GM21381 (cell line): ENCODE measurements around the gene KLF13.

ENCODE experiments used
- ATAC-seq: cut with Tn5 transposase; IDR thresholded peaks from one replicate; pipeline ENCODE4 v1.9.1; 2021; ENCODE audit warnings: mild to moderate bottlenecking, moderate library complexity; ENCODE audit not compliant: unreplicated experiment

KLF13 gene

DNA sequence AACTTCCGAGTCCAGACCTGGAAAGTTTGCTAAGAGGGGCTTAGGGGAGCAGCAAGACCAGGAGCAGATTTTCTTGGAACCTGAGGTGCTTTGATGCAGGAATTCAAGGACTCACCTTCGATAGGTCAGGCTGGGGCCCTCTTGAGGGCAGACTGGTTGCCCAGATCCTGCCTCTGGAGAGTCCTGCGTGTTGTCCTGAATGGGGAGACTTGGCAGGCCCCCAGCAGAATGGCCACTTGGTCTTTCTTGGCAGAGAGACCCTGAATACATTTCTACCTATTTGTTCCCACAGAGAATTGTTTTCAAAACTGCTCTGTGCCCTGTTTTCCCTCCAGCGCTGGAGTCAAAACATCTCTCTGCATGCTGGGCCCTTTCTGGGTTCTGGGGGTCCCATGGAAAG lies 4.2 kb downstream of the KLF13 start:
- ATAC-seq = no peak

DNA sequence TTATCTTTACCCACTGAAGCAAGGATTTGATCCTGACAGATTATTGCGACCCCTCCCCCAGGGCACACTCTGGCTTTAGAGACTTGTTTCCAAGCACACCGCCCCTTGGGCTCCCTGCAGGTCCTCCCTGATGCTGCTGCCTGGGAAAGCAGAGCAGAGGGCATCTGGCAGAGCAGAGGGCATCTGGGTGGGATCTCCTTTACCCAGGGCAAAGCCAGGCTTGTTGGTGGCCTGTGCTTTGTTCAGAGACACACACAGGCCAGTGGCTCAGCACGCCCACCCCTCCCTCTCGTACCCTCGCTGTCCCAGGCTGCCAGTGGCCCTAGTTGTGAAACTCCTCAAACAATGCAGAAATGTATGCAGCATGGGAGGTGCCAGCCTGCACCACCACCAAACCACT lies 4.8 kb downstream of the KLF13 start:
- no peak for ATAC-seq

DNA sequence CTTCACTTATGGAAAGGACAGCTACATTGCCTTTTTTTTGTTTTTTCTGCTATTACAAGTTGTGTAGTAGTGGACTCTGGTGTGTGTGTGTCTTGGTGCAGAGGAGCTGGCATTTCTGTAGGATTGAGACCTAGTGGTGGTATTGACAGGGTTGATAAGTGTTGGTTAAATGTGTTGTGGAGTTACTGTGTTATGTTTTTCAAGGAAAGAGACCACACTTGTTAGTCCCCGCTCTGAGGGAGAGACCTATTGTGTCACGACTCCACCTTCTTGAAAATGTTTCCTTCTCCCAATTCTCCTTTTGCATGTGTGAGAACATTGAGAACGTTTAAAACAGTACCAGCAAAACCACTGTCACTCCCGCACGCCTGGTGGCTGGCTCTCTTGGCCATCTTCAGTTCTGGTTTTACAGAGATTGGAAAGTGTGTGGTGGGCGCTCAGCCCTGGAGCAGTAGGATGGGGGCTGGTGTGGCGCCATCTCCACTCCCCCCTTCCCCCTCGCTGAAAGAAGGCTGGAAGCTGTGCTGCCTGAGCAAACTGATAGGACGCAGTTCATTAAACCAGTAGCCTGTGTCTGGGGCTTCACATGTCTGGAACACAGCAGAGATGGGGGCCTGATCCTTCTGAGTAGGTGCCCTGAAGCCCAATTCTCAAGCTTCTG lies 5.5 kb downstream of the KLF13 start:
- no peak for ATAC-seq

GRCh38 chr15:31332681-31333071 lies 6.0 kb downstream of the KLF13 start:
- ATAC-seq = no peak

- no peak for ATAC-seq
Measured at GRCh38 chr15:31333119-31333518, 6.5 kb downstream of the KLF13 start.

DNA sequence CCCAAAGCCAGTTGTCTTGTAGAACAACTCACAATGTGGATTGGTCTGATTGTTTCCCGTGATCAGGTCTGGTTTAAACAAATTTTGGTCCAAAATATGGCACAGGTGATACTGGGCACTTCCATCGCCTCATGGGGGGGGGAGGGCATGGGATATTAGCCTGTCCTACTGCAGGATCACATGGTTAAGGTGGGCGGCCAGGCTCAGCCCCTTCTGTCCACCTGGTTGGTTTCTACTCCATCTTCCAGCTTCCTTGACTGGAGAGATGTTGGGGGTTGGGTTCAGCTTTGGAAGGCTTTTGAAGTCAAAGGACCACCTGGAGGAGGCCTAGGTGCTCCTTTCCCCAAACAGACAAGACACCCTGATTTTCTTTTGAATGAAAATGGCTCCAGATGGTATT lies 7.2 kb downstream of the KLF13 start:
- no peak for ATAC-seq

DNA sequence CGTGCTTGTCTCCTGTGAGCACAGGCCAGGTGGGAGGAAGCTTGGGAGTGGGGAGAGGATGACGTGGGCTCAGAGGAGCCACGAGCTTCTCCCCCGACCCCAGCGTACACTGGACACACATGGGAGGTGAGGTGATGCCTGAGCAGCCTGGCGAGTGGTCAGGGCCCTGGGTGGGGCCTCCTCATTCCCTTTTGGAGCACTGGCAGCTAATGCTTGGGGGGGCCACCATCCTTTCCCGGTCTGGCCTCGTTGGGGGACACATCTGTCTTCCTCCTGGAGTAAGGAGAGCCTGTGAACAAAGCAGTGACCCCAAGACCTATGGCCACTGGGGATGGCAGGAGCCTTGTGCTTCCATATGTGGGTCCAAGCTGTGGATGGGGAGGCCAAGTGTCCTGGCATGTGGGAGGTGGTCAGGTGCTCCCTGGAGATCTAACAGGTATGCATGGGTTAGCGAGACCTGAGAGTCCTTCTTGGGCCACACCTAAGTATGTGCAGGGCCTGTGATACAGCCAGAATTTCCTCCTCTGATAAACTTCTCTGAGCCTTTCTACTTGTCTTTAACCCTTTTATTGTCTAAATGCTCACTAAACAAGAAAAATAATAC lies 9.5 kb downstream of the KLF13 start:
- ATAC-seq = no peak

DNA sequence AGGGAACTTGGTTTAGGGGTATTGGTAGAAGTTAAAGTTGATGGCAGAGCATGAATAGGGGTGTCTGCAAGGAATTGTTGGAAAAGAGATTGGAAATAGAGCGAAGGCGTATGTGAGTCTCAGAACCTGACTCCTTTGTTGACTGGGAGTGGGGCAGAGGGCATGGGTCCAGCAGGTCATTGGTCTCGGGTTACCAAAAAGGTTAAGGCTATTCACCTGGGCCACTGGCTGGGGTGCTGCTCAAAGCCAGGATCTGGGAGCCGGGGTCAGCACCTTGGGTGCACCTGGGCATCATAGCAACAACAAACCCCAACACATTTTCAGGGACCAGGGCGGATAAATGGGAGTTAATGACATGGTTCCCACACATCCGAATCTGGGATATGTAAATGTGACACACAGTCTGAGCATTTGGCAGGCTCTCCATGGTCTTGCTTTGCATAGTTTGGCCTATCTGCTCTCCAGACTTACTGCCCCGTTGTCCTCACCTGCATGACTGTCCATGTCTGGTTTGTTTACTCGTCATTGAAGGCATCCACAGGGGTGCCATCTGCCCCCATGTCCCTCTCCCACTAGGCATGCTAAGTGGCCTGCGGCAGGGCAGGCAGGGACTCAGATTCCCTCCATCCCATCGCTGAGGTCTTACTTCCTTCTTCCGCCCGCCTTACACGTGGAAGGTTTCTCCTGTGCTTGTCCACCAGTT lies 10.1 kb downstream of the KLF13 start:
- ATAC-seq = no peak

DNA sequence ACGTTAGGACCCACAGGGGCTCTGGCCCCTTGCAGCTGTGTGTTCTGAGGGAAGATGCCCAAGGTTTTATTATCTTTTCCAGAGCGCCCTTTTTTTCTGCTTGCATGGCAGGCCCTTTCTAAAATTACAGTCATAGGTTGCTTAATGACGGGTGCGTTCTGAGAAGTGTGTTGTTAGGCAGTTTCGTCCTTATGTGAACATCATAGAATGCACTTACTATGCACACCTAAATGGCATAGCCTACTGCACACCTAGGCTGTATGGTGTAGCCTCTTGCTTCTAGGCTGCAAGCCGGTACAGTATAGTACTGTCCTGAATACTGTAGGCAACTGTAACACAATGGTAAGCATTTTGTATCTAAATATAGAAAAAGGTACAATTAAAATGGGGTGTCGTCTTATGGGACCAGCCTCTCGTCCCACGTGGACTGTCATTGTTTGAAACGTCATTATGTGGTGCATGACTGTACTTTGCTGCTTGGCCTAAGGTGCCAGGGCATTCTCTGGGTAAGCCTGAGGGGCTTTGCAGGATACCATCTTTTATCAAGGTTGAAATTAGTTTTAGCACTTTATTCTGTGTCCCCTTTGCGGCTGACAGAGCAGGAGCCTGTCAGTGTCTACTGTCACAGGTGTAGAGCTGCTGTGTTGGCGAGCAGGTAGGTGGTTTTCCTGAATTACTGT lies 10.9 kb downstream of the KLF13 start:
- ATAC-seq = no peak

DNA sequence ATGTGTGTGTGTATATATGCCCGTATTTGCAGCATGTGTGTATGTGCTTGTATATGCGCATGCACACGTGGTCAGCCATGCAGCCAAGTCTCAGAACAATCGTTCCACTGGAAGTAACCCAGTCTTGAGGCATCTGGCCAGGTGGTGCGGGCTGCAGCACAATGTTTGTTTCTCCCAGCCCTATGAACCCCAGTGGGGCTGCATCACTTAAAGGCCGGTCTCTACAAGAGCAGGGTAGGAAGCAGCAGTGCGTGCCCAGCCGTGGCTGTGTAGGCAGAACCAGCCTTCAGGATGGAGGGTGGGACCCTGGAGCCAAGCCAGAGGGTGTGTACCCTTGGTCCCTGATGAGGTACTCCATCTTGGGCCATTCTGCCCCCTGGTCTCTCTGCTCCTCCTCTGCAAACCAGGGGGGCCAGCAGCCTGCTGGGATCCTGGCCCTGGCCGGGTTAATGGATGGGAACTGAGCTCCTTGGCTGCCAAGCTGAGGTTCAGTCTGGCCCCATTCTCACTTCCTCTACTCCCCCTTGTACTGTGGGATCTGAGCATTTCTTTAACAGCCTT lies 11.8 kb downstream of the KLF13 start:
- ATAC-seq = peak; percentile 41

DNA sequence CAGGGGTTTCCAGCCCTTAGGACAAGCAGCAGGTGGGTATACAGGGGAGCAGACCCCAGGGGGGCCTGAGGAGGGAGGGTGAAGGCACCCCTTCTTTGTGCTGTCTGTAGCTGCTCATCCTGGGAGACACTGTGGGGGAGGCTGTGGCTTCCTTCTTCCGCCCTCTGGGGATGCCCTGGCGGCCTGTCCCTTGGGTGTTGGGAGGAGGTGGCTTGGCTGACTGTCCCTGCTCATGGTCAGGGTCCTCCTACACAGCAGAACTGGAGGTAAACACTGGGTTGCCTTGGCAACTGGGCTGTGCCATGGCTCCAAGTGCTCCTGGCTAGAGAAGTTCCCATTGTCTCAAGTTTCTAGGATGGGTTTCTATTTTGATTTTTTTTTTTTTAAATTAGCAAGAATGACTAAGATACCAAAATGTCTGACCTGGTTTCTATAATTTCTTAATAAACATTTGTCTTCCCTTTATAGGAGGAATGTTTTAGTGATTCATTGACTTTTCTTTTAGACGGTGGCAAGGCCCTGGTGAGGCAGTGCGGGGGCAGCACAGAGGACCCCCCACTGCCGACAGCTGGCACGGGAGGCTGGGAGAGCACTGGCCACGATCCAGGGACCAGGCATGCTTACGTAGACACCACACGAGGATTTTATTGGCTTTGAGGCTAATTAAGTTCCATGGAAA lies 12.4 kb downstream of the KLF13 start:
- peak; percentile 60 for ATAC-seq

DNA sequence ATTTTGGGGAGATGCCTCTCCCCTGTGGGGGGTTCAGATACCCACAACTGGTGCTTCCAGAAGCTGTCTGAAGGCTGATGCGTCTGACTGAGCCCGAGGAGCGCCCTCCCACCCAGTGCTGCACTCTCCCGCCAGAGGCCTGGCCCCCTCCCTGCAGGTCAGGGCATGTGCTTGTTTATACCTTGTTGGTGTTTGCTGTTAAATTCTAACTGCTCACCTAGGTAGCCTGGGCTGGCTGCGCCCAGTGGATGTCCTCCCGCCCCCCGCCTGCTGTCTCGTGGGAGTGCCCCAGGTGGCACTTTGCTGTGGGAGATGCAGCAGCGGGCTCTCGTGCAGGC lies 12.9 kb downstream of the KLF13 start:
- ATAC-seq = no peak

DNA sequence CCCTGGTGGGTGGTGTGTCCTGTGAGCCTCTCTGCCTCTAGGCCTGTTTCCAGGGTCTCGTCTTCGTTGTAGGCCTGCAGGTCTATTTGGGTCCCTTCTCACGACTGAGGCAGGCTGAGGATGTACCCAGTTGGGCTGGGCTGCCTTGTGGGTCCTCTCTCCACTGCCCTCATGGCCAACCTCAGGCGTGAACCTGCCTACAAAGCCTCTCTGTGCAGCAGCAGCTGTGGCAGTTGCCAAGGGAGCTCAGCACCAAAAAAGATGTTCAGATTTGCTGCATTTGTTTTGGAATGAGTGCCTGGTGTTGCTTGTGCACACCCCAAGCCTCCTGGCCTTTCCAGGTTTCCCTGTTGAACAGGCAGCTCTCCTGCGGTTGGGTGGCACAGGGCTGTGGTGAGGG lies 13.4 kb downstream of the KLF13 start:
- ATAC-seq = no peak

- ATAC-seq = no peak
Measured at GRCh38 chr15:31340592-31340991, 14.0 kb downstream of the KLF13 start.

- ATAC-seq = no peak
Measured at GRCh38 chr15:31341071-31341470, 14.4 kb downstream of the KLF13 start.

DNA sequence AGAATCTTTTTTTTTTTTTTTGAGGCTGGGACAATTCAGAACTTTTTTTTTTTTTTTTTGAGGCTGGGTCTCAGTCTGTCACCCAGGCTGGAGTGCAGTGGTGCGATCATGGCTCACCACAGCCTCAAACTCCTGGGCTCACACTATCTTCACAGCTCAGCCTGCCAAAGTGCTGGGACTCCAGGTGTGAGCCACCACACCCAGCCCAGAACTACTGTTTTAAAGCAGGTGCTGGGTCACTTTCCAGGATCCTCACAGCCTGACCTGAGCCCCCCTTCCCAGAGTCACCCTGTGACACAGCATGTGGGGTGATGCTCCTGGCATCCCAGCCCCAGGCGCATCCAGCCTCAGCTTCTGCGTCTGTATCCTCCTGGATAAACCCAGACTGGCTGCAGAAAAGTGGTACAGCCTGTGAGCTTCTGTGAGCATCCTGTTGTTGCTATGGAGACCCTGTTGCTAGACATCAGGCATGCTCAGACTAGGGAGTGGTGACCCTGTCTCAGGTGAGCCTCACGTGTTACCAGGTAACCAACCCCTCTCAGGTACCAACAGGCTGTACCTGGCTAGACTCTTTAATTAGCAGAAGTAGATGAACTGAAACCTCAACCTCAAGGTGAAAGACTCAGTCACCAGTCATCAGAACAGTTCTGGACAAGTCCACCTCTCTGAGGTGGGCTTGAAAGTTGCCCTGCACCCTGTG lies 15.0 kb downstream of the KLF13 start:
- no peak for ATAC-seq

GRCh38 chr15:31342381-31342780 lies 15.7 kb downstream of the KLF13 start:
- ATAC-seq = no peak

DNA sequence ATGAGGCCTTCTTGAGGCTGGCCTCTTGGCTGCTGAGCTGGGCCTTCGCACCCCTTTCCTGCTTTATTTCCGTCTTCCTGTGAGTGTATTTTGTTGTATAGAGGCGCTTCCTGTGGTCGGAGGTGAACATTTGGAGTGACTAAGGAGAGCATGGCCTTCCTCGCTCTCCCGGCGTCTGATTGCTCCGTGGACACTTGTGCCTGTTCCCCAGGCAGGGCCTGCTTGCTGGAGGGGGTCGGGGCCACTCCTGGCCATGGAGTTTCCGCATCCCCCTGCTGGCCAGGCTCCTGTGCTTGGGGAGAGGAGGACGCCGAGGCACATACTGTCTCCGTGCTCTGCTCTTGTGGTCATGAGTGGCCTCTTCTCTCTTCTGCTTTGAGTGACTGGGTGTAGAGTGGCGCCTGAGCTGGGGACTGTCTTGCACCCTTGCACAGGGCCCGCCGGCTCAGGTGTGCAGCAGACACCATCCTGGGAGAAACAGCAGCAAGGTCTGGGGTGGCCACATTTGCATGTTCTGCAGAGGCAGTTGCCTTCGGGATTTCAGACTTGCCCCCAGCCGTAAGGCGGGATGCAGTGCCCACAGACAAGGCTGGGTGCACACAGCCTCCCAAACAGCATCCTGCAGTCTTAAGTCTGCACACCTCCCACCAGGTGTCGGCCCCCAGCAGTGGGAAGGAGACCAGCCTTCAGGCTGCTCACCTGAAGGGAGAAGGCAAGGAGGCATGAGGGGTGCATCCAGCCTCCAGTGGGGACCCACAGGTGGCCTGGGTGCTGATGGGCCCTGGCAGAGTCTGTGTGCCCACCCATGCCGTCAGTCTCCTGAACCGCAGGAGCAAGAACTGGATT lies 16.4 kb downstream of the KLF13 start:
- no peak for ATAC-seq

DNA sequence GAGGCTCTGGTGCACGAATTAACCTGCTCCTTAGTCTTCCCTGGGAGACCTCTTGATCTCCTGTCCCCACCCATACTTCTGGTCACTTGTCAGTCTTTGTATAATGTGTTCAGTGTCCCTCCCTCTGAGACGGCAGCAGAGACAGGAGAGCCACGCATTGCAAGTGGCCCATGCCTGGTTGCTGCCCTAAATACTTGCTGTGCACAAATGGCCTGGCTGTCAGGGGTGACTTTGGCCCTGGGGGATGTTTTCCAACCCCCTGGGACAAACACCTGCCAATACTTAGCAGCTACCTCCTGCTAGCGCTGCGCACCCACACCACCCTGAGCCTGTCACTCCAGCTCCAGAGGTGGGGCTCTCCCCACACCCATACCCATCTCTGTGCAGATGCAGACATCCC lies 17.2 kb downstream of the KLF13 start:
- ATAC-seq = no peak

DNA sequence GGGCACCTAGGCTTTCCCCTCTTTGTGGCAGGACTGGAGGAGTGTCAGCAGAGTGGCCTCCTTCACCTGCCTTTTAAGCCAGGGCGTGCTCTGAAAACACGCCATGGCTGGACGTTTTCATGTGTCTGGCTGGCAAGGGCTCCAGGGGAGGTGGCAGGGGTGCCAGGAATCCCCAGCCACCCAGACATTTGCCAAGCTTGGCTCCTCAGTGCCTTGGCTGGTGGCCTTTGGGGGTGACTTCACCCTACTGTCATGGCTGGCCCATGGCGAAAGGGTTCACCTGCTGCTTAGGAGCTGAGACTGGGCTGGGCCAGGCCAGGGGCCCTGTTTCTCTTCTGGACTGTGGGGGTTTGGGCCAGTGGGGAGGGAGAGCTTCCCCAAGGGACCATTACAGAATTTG lies 17.6 kb downstream of the KLF13 start:
- ATAC-seq = no peak
